Measurements from ENCODE around the gene SHB.

GRCh38 chr9:37992924-37993349 lies 76.1 kb downstream of the SHB start:
- TF ChIP-seq CTCF (IDR thresholded peaks at IDR 0.05) (no peak), POLR2A (IDR thresholded peaks at IDR 0.05) (no peak), POLR2AphosphoS5 (IDR thresholded peaks at IDR 0.05) (no peak)
